Activated CD4-positive, alpha-beta T cell treated with anti-CD3 and anti-CD28 coated beads, Interleukin-2, Interleukin-6, amounts not matched to agents 100 ng/mL and 50 ng/mL, durations not matched to agents 16 hours and 8 hours (primary cell): Measurements from ENCODE around the gene SH3D21.

Experiments used
- DNase-seq: peaks from one replicate; pipeline ENCODE4 v3.0.0-alpha.2; 2020

The SH3D21 gene

GRCh38 chr1:36306210-36306901 lies at the start of gene SH3D21:
TSS of gene SH3D21 (plus strand) at chr1:36306368. CDS start at chr1:36306421, 53 bp downstream.
- peak; percentile 69 for DNase-seq

- DNase-seq: no peak
Observed at GRCh38 chr1:36256558-36257374, 49.4 kb upstream of the SH3D21 start.

- peak; percentile 21 for DNase-seq
Observed at GRCh38 chr1:36257375-36257767, 48.8 kb upstream of the SH3D21 start.

DNA sequence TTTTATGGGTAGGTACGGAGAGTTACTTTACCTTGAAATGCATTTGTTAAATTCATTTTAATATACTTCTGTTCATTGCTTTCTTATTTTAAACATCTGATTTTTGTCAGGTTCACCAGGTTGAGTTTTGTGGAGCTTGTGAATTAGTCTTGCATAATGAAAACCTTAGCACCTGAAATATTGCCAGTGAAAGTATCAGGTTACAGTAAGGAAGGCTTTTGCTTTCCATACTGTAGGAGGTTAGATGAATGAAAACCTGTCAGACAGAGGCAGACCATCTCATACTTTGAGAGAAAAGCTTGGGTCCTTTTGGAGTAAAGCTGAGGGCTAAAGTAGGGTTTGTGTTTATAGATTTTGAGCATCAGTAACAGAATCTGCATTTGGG lies 47.2 kb upstream of the SH3D21 start:
- DNase-seq: no peak

- DNase-seq: no peak
Observed at GRCh38 chr1:36268981-36269380, 37.2 kb upstream of the SH3D21 start.

GRCh38 chr1:36269408-36269838 lies 36.7 kb upstream of the SH3D21 start:
- no peak for DNase-seq

DNA sequence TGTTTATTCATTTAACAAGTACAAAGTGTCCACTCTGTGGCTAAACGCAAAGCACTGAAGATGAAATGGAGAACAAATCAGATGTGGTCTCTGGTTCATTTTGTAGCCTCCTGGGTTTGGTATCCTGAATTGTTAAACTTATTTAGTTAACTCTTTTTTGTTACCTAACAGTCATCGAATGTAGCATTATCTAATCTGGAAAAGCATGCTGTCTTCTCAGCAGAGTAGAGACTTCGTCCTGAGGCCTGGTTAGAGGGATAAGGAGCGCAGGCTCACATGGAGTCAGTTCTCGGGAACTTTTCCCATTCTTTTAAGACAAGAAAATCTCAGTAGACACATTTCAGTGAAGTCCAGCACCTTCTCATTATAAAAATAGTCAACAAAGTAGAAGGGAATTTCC lies 33.1 kb upstream of the SH3D21 start:
- no peak for DNase-seq

GRCh38 chr1:36274201-36274600 lies 32.0 kb upstream of the SH3D21 start:
- DNase-seq: no peak

GRCh38 chr1:36276688-36277087 lies 29.5 kb upstream of the SH3D21 start:
- no peak for DNase-seq

DNA sequence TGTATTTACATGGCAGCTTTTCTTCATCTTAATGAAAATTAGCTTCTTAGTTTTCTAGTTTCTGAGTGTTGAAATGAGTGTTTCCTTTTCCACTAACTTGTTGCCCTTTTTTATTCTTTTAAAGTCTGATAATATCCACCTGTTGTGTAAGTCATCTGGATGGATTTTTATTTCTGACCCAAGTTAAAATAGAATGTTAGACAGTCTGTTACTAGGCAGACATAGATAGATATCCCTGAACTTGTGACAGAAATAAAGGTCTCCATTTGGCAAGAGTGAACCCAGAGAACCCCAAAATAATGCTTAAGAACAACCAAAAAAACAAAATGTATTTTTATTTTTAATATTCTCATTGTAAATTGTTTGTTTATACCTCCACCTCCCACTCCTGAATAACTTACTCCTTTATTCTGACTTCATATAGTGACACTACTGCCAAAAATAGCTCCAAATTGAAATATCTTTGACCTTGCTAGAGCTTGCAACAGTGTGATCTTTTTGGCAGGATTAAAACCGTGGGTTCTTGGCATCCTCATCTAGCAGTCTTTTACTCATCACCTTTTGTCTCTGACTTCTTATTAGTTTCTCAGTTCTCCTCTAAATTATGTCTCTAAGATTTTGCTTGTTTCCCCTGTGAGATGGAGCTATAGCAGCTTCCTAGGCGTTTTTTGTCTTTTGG lies 26.9 kb upstream of the SH3D21 start:
- DNase-seq: no peak

- DNase-seq: no peak
Observed at GRCh38 chr1:36279789-36280296, 26.3 kb upstream of the SH3D21 start.

DNA sequence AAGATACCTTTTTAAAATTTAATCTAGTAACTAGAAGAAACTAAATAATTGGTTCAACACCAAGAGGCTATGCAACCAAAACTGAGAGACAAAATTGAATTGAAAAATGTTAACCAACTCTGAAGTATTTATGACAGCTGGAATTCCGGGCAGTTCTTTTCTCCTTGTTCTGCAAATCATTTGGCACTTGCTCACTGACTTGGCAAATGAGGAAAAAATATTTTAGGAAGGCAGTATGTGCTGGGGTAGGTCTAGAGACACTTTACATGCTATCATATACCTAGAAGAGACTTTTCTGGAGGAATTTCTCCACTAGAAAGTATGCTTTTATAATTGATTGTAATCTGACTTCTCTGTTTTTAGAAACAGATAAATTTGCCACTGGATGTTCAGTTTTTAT lies 22.1 kb upstream of the SH3D21 start:
- DNase-seq: no peak

DNA sequence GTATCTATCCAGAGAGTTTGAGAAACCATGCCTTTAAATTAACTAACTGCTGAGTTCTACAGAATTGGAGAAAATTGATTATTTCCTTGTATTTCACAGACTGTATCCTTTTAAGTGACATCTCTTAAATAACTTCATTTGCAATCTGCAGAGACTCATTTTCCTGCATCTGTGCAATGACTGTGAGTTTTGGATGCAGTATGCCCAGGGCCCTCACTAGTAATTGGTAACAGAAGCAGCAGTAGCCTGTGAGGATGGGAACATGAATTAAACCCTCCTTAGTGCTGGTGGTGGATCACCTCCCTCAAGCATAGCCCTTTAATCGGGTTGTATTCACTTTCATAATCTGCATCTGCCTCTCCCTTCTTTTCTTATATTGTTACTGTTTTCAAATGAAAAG lies 21.7 kb upstream of the SH3D21 start:
- DNase-seq: no peak

DNA sequence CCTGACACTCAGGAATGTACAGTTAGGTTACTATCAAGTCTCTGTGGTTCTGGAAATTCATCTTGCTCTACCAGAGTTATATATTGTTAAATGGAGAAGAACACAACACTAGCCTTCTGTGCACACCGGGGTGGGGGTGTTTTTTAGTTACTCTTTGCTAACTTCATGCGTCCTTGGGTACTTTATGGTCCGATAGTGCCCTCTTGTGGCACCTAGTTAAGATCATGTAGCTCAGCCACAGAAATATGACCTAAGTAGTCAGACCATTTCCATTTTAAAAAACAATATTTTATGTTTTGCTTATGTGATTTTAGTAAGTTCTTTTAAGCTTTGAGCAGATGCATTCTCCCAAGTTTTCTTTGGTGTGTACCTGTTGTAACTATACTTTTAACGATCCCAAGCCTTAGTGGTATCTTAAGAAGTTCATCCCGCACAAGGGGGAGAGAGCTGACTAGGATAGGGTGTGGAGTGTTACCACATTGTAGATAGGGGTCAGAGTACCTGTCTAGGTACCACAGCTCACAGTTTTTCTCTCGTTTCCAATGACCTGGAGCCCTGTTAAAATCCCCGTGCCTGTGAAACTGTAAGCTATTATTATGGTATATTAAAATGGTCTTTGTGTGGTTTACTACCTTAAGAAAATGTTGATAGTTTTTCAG lies 20.6 kb upstream of the SH3D21 start:
- peak; percentile 79 for DNase-seq

- no peak for DNase-seq
Observed at GRCh38 chr1:36286802-36287201, 19.4 kb upstream of the SH3D21 start.

GRCh38 chr1:36287595-36287994 lies 18.6 kb upstream of the SH3D21 start:
- no peak for DNase-seq

DNA sequence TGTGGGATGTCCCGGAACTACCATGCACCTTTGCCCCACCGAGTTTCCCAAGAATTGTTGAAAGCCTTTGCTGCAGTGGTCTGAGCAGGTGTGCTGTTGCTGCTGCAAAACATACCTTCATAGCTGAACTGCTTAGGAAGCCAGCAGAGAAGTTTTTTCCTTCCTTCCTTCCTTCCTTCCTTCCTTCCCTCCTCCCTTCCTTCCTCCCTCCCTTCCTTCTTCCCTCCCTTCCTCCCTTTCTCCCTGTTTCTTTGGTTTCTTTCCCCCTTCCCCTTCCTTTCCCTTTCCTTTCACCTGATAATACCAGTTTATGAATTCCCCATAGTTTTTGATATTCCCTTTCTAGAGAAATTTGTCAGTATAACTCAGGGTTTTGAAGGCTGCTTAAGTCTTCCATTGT lies 10.8 kb upstream of the SH3D21 start:
- no peak for DNase-seq

DNA sequence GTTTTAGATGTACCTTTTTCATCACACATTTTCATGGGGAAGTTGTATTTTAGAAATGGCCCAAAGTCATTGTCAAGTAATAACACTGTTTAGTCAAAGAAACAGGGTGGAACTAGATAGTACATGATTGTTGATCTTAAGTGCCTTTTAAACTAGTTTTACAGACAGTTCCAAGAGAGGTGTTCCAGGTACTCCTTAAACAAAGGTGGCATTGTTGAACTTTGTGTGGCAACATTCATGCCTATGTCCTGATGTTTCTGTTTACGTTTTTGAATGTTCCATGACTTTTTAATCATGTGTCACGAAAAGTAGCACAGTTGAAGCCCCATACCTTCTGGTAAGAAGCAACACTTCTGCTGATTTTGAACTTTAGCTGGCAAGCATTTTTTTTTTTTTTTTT lies 9.1 kb upstream of the SH3D21 start:
- DNase-seq: no peak

DNA sequence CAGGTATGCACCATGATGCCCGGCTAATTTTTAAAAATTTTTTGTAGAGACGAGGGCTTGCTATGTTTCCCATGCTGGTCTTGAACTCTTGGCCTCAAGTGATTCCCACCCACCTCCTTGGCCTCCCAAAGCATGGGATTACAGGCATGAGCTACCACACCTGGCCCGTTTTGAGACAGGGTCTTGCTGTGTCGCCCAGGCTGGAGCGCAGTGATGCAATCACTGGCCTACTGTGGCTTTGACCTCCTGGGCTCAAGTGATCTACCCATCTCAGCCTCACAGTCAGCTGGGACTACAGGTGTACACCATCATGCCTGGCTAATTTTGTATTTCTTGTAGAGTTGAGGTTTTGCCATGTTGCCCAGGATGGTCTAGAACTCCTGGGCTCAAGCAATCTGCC lies 7.5 kb upstream of the SH3D21 start:
- no peak for DNase-seq

DNA sequence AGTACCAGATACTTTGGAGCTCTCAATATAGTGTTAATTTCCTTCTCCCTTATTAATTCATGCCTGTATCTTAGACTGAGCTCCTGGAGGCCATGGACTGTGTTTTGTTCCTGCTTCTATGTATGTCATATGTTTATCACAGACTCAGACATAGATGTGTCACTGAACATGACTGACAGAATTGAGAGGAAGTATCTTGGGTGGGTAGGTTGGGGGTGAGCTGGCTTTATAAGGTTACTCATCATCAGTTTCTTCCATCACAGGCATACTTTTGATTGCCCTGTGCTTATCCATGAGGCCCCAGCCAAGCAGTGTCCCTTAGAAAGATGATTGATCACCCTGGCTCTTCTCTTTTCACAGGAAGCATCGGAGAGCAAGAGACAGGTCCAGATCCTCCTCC lies 5.6 kb upstream of the SH3D21 start:
- no peak for DNase-seq

- no peak for DNase-seq
Observed at GRCh38 chr1:36301220-36301619, 4.9 kb upstream of the SH3D21 start.

DNA sequence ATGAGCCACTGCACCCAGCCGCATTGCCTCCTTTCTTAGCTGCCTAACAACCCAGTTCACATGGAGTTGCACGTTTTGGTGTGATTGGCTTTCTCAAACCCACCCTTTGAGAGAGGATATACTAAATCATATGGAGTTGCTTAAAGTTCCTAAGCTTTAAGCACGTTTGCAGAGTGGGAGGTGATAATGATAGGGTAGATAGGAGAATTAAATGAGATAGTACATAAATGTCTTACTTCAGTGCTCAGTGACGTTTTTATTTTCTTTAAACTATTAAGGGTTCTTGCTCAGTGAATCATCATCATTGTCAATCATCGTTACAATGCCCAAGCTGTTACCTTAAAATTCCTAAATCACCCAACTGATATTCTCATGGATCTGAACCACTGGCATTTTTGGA lies 2.9 kb upstream of the SH3D21 start:
- DNase-seq: no peak
